OCI-LY3 (cell line): Measurements from ENCODE around the gene PHLDB3.
"Not testable (repeated sequence)": the region's sequence is repeated elsewhere in the genome, so short reads cannot be mapped to it uniquely, and the experiment has no call there.

Experiments
- H2AFZ ChIP-seq: fragments of 200-600, 300-600 bp; shearing (Covaris generic); 2 replicates; pipeline ENCODE4 v1.6.0; 2014; ENCODE audit warnings: antibody characterized with exemption, low read depth, low read length
- H3K27ac ChIP-seq: fragments of 200-600, 300-600 bp; sonication (generic); 2 replicates; pipeline ENCODE4 v1.5.1; 2014; ENCODE audit warnings: mild to moderate bottlenecking, low read length, moderate library complexity, mixed read lengths
- H3K27me3 ChIP-seq: fragments of 200-600, 300-600 bp; sonication (generic); 2 replicates; pipeline ENCODE4 v1.6.1; 2014; ENCODE audit warnings: low read depth, low read length, mixed read lengths
- H3K36me3 ChIP-seq: fragments of 200-600, 300-600 bp; sonication (generic); replicated peaks from 2 replicates; pipeline ENCODE3; 2014; ENCODE audit warnings: low read depth, low read length, mixed read lengths
- H3K4me1 ChIP-seq: fragments of 300-600, 200-600 bp; sonication (generic); 2 replicates; pipeline ENCODE4 v1.6.1; 2014; ENCODE audit warnings: low read length, mixed read lengths
- H3K4me2 ChIP-seq: fragments of 200-600, 300-600 bp; sonication (generic); 2 replicates; pipeline ENCODE4 v1.6.1; 2014; ENCODE audit warnings: low read length, mixed read lengths
- H3K4me3 ChIP-seq: fragments of 300-600, 200-600 bp; sonication (generic); 2 replicates; pipeline ENCODE4 v1.5.1; 2014; ENCODE audit warnings: antibody characterized with exemption, mild to moderate bottlenecking, low read length, moderate library complexity
- H3K79me2 ChIP-seq: fragments of 300-600, 200-600 bp; shearing (Covaris generic); 2 replicates; pipeline ENCODE4 v1.6.1; 2014; ENCODE audit warnings: mild to moderate bottlenecking, low read length, mixed read lengths
- H3K9ac ChIP-seq: fragments of 300-600, 200-600 bp; shearing (Covaris generic); 2 replicates; pipeline ENCODE4 v1.6.0; 2014; ENCODE audit warnings: mild to moderate bottlenecking, low read length, moderate library complexity
- H3K9me3 ChIP-seq: fragments of 200-600, 300-600 bp; shearing (Covaris generic); 2 replicates; pipeline ENCODE4 v1.6.1; 2014; ENCODE audit warnings: low read length, mixed read lengths; ENCODE audit not compliant: insufficient read depth
- H4K20me1 ChIP-seq: fragments of 200-600, 300-600 bp; sonication (generic); 2 replicates; pipeline ENCODE4 v1.6.1; 2016; ENCODE audit warnings: low read length, mixed read lengths; ENCODE audit not compliant: insufficient read depth
- EZH2phosphoT487 ChIP-seq: fragments of 200-600 bp; shearing (Covaris generic); IDR thresholded peaks from 2 replicates; pipeline ENCODE4 v1.6.1; 2018; ENCODE audit warnings: antibody characterized with exemption, mixed run types, low read depth
- TF ChIP-seq, protein P1 (sequence below): fragments of 200-600, 300-600 bp; sonication (generic); IDR thresholded peaks from 2 replicates; pipeline ENCODE4 v1.5.1; 2014; ENCODE audit warnings: antibody characterized with exemption, low read length, low read depth

Gene PHLDB3

DNA sequence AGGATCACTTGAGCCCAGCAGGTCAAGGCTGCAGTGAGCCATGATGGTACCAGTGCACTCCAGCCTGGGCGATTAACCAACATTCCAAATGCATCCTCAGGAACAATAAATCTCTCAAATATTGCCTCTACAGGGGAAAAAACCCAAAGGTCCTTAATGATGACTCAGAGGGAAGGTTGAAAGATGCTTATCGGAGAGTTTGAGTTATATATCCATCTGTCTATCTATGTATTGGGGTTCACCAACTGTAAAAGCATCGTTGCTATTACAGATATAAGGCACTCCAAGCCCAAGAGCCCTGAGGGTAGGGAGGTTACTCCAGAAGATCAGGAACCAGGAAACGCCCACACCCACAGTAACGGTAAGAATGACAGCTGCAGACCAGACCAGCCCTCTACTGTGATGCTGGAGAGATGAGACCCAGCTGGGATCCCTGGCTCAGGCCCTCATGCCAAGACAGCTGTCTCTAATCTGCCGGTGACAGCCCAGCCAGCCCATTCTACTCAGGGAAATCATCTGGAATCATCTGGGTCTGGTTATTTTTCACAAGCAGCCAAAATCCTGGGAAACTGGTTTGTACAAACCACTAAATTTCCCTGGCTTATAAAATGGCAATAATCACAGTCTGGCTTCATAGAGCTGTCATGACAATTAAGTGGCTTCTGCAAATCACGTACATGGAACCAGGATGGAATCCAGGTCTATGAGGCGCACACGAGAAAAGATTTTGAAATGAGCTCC, 66.1 kb downstream of the PHLDB3 start:
- H3K4me1 ChIP-seq, result no peaks in the 10 kb centered on the region
- no peak overlapping the region for H3K9ac ChIP-seq
- no peak overlapping the region for H3K4me3 ChIP-seq

DNA sequence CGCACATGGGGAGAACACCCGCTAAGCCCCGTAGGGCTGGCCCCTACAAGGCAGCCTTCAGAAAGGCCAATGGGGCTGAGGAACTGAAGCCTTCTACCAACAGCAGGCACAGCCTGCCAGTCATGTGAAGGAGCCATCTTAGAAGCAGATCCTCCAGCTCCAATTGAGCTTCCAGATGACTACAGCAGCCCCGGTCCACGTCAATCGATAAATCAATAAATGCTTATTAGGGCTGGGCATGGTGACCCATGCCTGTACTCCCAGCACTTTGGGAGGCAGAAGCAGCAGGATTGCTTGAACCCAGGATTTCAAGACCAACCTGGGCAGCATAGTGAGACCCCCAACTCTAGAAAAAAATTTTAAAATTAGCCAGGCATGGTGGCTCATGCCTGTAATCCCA, 66.8 kb downstream of the PHLDB3 start:
- no peaks in the 10 kb centered on the region for H4K20me1 ChIP-seq
- H3K27ac ChIP-seq, result no peak overlapping the region
- no peak overlapping the region for H3K9ac ChIP-seq
- TF ChIP-seq, protein P1, sequence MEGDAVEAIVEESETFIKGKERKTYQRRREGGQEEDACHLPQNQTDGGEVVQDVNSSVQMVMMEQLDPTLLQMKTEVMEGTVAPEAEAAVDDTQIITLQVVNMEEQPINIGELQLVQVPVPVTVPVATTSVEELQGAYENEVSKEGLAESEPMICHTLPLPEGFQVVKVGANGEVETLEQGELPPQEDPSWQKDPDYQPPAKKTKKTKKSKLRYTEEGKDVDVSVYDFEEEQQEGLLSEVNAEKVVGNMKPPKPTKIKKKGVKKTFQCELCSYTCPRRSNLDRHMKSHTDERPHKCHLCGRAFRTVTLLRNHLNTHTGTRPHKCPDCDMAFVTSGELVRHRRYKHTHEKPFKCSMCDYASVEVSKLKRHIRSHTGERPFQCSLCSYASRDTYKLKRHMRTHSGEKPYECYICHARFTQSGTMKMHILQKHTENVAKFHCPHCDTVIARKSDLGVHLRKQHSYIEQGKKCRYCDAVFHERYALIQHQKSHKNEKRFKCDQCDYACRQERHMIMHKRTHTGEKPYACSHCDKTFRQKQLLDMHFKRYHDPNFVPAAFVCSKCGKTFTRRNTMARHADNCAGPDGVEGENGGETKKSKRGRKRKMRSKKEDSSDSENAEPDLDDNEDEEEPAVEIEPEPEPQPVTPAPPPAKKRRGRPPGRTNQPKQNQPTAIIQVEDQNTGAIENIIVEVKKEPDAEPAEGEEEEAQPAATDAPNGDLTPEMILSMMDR, result no peak
- no peak for TF ChIP-seq EZH2phosphoT487
- no peak overlapping the region for H3K4me3 ChIP-seq
- H3K79me2 ChIP-seq, result no peaks in the 10 kb centered on the region
- no peaks in the 10 kb centered on the region for H3K36me3 ChIP-seq
- H3K27me3 ChIP-seq, result peaks cover 19% of the 10 kb centered on the region
- H3K4me1 ChIP-seq, result no peaks in the 10 kb centered on the region
- H3K9me3 ChIP-seq, result no peaks in the 10 kb centered on the region
- H3K4me2 ChIP-seq, result no peak overlapping the region
- H2AFZ ChIP-seq, result no peak overlapping the region

More for the DNA sequence above, 66.1 kb downstream of the PHLDB3 start:
- Histone ChIP-seq H3K27me3 (peaks cover 20% of the 10 kb centered on the region), H3K27ac (no peak overlapping the region), H4K20me1 (no peaks in the 10 kb centered on the region), H3K4me2 (no peak overlapping the region), H3K36me3 (no peaks in the 10 kb centered on the region), H3K79me2 (no peaks in the 10 kb centered on the region), H2AFZ (no peak overlapping the region), H3K9me3 (no peaks in the 10 kb centered on the region)
- TF ChIP-seq, protein P1, result no peak
- TF ChIP-seq EZH2phosphoT487, result no peak

DNA sequence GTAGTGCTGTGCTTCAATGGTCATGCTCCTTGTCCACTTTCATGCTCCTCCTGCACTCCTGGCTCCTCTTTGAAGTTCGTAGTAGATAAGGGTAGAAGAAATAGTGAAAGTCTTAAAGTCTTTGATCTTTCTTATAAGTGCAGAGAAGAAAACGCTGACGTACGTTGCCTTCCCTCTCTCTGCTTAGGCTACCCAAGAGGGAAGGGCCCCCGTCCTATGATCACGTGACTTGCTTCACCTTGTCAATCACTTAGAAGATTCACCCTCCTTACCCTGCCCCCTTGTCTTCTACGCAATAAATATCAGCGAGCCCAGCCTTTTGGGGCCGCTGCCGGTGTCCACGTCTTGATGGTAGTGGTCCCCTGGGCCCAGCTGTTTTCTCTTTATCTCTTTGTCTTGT, 67.3 kb downstream of the PHLDB3 start:
- H3K9ac ChIP-seq, H3K4me1 ChIP-seq, H3K36me3 ChIP-seq, H3K9me3 ChIP-seq, H3K4me2 ChIP-seq, H3K4me3 ChIP-seq, H4K20me1 ChIP-seq, H2AFZ ChIP-seq, H3K27ac ChIP-seq, H3K79me2 ChIP-seq: not testable (repeated sequence)
- peaks cover 19% of the 10 kb centered on the region for H3K27me3 ChIP-seq

DNA sequence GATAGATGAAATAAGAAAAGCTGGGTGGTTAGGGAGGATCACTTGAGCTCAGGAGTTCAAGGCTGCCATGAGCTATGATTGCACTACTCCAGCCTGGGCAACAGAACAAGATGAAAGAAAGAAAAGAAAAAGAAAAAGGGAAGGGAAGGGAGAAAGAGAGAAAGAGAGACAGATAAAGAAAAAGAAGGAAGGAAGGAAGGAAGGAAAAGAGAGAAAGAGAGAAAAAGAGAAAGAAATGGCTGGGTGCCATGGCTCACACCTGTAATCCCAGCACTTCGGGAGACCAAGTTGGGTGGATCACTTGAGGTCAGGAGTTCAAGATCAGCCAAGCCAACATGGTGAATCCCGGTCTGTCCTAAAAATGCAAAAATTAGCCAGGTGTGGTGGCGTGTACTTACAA, 68.8 kb downstream of the PHLDB3 start:
- Histone ChIP-seq H3K9ac (no peak overlapping the region), H3K36me3 (no peaks in the 10 kb centered on the region), H3K27me3 (peaks cover 19% of the 10 kb centered on the region), H3K79me2 (no peaks in the 10 kb centered on the region), H3K27ac (no peak overlapping the region), H3K4me2 (no peak overlapping the region), H3K4me1 (no peaks in the 10 kb centered on the region), H4K20me1 (no peaks in the 10 kb centered on the region), H3K4me3 (no peak overlapping the region), H3K9me3 (no peaks in the 10 kb centered on the region), H2AFZ (no peak overlapping the region)
- TF ChIP-seq, protein P1, result no peak
- no peak for TF ChIP-seq EZH2phosphoT487
